GM23248 (cell line): ENCODE results near the gene VPS26C.

Experiments used
- EZH2 ChIP-seq: fragments of 200-600 bp; sonication (generic); IDR thresholded peaks from 2 replicates; pipeline ENCODE4 v1.6.1; 2018; ENCODE audit warnings: antibody characterized with exemption, mild to moderate bottlenecking; ENCODE audit not compliant: insufficient read depth, poor library complexity, severe bottlenecking
- EZH2phosphoT487 ChIP-seq: fragments of 200-600 bp; sonication (generic); IDR thresholded peaks from 2 replicates; pipeline ENCODE4 v1.6.1; 2018; ENCODE audit warnings: antibody characterized with exemption, moderate library complexity, mild to moderate bottlenecking, low read depth; ENCODE audit not compliant: insufficient read depth

- TF ChIP-seq EZH2 (no peak), EZH2phosphoT487 (no peak)
Measured at GRCh38 chr21:37202221-37203110, 64.7 kb downstream of the VPS26C start.
